Skeletal muscle tissue (tissue), 4 donors: ENCODE data around the gene EDDM3A. TPM values are rescaled to one million over a fixed set of nuclear protein-coding genes. Genes with fewer than 3 reads are reported as not detected.
"Not testable (repeated sequence)": the region's sequence is repeated elsewhere in the genome, so short reads cannot be mapped to it uniquely, and the experiment has no call there.

Source experiments
- H3K27ac ChIP-seq: one replicate; pipeline ENCODE4 v1.7.0; 2013; ENCODE audit warnings: mild to moderate bottlenecking, low read depth, low read length, inconsistent platforms
- H3K27me3 ChIP-seq, 3 donors: one replicate each; pipeline ENCODE4 v1.7.0; 2013; ENCODE audit warnings: low read length in 3 of 3; ENCODE audit not compliant: control insufficient read depth in 3 of 3, insufficient read depth in 3 of 3
- H3K36me3 ChIP-seq, 3 donors: one replicate each; pipeline ENCODE4 v1.7.0; 2013; ENCODE audit warnings: low read length in 3 of 3; ENCODE audit not compliant: control insufficient read depth in 3 of 3, insufficient read depth in 3 of 3
- H3K4me1 ChIP-seq, 3 donors: one replicate each; pipeline ENCODE4 v1.7.0; 2013; ENCODE audit warnings: low read length in 3 of 3, mild to moderate bottlenecking in 3 of 3; ENCODE audit not compliant: control insufficient read depth in 3 of 3, insufficient read depth in 3 of 3
- H3K4me3 ChIP-seq, 3 donors: one replicate each; pipeline ENCODE4 v1.7.0; 2013; ENCODE audit warnings: low read length in 3 of 3
- H3K9ac ChIP-seq, 3 donors: one replicate each; pipeline ENCODE4 v1.7.0; 2013; ENCODE audit warnings: low read length in 3 of 3, mild to moderate bottlenecking in 3 of 3, moderate library complexity in 2 of 3, low read depth in 1 of 3
- H3K9me3 ChIP-seq, 3 donors: one replicate each; pipeline ENCODE4 v1.7.0; 2013; ENCODE audit warnings: low read length in 3 of 3; ENCODE audit not compliant: control insufficient read depth in 3 of 3
- total RNA-seq: library from RNA; depleted of rRNA; stranded (reverse); fragments of >200 nt; gene quantifications from one replicate; pipeline ENCODE4 v1.2.3, GENCODE V29; 2014
- donor health status: Osteomylitis.

EDDM3A gene
- total RNA-seq, 1 donor from 2014 or later = not detected

DNA sequence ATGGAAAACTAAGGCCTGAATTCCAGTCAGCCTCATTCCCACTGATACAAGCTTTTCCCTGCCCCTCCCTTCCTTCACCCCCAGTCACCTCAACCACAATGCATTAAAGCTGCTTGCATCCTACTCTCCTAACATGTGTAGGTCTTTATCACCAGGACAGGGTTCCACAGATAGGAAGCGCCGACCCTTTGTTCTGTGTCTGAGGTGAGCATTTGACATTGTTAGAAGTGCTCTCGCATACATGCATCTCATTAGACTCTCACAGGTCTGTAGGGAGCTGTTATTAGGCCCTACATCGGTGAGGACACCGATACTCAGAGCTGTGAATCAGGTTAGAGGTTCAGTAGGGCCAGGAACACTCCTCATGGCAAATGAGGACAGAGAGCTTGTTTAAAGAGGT, 13.2 kb upstream of the EDDM3A start:
- H3K4me3 ChIP-seq = no peak overlapping the region
- no peaks in the 10 kb centered on the region for H3K36me3 ChIP-seq
- H3K9ac ChIP-seq = no peak overlapping the region
- H3K4me1 ChIP-seq = no peaks in the 10 kb centered on the region
- H3K27me3 ChIP-seq = no peaks in the 10 kb centered on the region
- no peak overlapping the region for H3K27ac ChIP-seq
- H3K9me3 ChIP-seq = no peaks in the 10 kb centered on the region

- H3K9ac ChIP-seq = no peak overlapping the region
- H3K27ac ChIP-seq = no peak overlapping the region
- H3K36me3 ChIP-seq = no peaks in the 10 kb centered on the region
- H3K27me3 ChIP-seq = no peaks in the 10 kb centered on the region
- no peaks in the 10 kb centered on the region for H3K4me1 ChIP-seq
- no peak overlapping the region for H3K4me3 ChIP-seq
- no peaks in the 10 kb centered on the region for H3K9me3 ChIP-seq
Measured at GRCh38 chr14:20732979-20733635, 12.6 kb upstream of the EDDM3A start.

DNA sequence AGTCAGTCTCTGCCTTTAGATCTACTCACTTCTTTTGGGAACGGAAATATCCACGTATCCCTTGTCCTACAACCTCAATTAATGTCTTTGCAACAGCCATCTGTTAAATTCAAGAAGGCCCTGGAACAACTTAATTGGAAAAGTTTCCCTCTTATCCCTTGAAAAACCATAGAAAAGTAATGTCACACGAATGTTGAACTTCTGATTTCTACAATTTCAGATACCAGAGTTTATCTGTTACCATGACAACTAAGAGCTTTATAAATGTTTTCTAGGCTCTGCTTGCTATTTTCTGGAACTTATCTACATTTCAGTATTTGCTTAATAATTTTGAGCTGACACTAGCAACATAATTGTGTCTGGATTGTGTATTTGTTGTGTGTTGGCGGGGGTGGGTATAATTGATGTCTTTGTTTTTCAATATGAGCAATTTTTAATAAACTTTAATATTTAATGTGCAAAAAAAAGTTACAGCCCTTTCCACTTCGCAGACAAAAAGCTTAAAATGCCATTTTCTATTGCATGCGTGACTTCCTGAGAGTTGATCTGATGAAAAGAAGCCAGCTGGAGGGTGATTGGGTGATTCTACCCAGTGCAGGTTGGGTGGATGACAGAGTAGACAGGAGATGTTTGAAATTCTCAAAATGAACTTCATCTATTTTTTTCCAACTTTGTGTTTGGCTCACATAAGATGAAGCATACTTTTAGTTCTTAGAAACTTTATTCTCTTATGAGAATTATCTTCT, 11.8 kb upstream of the EDDM3A start:
- H3K4me3 ChIP-seq = no peak overlapping the region
- no peak overlapping the region for H3K27ac ChIP-seq
- H3K9ac ChIP-seq = no peak overlapping the region
- H3K27me3 ChIP-seq = no peaks in the 10 kb centered on the region
- H3K36me3 ChIP-seq = no peaks in the 10 kb centered on the region
- no peaks in the 10 kb centered on the region for H3K9me3 ChIP-seq
- no peaks in the 10 kb centered on the region for H3K4me1 ChIP-seq

DNA sequence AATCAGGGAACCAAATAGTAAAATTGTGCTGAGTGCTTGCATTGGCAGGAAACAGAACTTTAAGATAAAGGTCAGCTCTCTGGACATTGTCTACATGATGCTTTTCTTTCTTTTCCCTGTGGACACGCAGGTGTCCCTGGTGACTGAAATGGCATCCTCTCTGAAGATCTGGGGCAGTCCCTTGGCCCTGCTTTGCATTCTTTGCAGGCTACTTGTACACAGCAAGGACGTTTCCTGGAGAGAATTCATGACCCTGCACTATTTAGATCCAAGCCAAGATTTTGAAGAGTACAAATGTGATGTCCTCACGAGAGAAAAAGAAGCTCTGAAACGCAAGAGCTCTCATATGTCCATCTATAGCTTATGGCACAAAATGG, 11.3 kb upstream of the EDDM3A start:
- no peaks in the 10 kb centered on the region for H3K36me3 ChIP-seq
- H3K4me1 ChIP-seq = no peaks in the 10 kb centered on the region
- H3K27ac ChIP-seq = no peak overlapping the region
- H3K27me3 ChIP-seq = no peaks in the 10 kb centered on the region
- H3K9me3 ChIP-seq = no peaks in the 10 kb centered on the region
- no peak overlapping the region for H3K9ac ChIP-seq
- no peak overlapping the region for H3K4me3 ChIP-seq

- H3K27ac ChIP-seq, H3K4me1 ChIP-seq, H3K36me3 ChIP-seq, H3K27me3 ChIP-seq, H3K9me3 ChIP-seq, H3K4me3 ChIP-seq, H3K9ac ChIP-seq: not testable (repeated sequence)
Measured at GRCh38 chr14:20738292-20738691, 7.4 kb upstream of the EDDM3A start.

GRCh38 chr14:20742132-20742531, 3.6 kb upstream of the EDDM3A start:
- Histone ChIP-seq H3K27me3 (no peaks in the 10 kb centered on the region), H3K4me3 (no peak overlapping the region), H3K36me3 (no peaks in the 10 kb centered on the region), H3K9me3 (no peaks in the 10 kb centered on the region), H3K4me1 (no peaks in the 10 kb centered on the region), H3K27ac (no peak overlapping the region), H3K9ac (no peak overlapping the region)

- Histone ChIP-seq H3K36me3 (no peaks in the 10 kb centered on the region), H3K9ac (no peak overlapping the region), H3K4me1 (no peaks in the 10 kb centered on the region), H3K4me3 (no peak overlapping the region), H3K27me3 (no peaks in the 10 kb centered on the region), H3K27ac (no peak overlapping the region), H3K9me3 (no peaks in the 10 kb centered on the region)
Measured at GRCh38 chr14:20743556-20743955, 2.1 kb upstream of the EDDM3A start.

GRCh38 chr14:20746566-20746965, 879 bp downstream of the EDDM3A start:
- Histone ChIP-seq H3K9ac (no peak overlapping the region), H3K27me3 (no peaks in the 10 kb centered on the region), H3K36me3 (no peaks in the 10 kb centered on the region), H3K4me3 (no peak overlapping the region), H3K4me1 (no peaks in the 10 kb centered on the region), H3K9me3 (no peaks in the 10 kb centered on the region), H3K27ac (no peak overlapping the region)

- no peaks in the 10 kb centered on the region for H3K9me3 ChIP-seq
- H3K27ac ChIP-seq = no peak overlapping the region
- no peaks in the 10 kb centered on the region for H3K4me1 ChIP-seq
- H3K36me3 ChIP-seq = no peaks in the 10 kb centered on the region
- H3K4me3 ChIP-seq = no peak overlapping the region
- H3K27me3 ChIP-seq = peaks cover 0 to 2% (median 0%) of the 10 kb centered on the region in 3 donors
- H3K9ac ChIP-seq = no peak overlapping the region
Measured at GRCh38 chr14:20748439-20748838, 2.8 kb downstream of the EDDM3A start.

- Histone ChIP-seq H3K4me3 (no peak overlapping the region), H3K9me3 (no peaks in the 10 kb centered on the region), H3K4me1 (peaks cover 0 to 3% (median 0%) of the 10 kb centered on the region in 3 donors), H3K27ac (no peak overlapping the region), H3K36me3 (no peaks in the 10 kb centered on the region), H3K27me3 (peaks cover 0 to 2% (median 0%) of the 10 kb centered on the region in 3 donors), H3K9ac (no peak overlapping the region)
Measured at GRCh38 chr14:20750194-20750593, 4.5 kb downstream of the EDDM3A start.
